Type B pancreatic cell (in vitro differentiated cells): Measurements from ENCODE around the gene PDCD1. TPM values are rescaled to one million over a fixed set of nuclear protein-coding genes. Genes with fewer than 3 reads are reported as not detected.

Experiments used
- DNase-seq: peaks from one replicate; pipeline ENCODE4 v3.0.0; 2021; ENCODE audit warnings: mixed read lengths; ENCODE audit not compliant: unreplicated experiment; ENCODE audit errors: extremely low spot score
- H3K27ac Mint-ChIP-seq: 2 replicates; pipeline ENCODE4 v1.8.0; 2021; ENCODE audit warnings: mild to moderate bottlenecking, mixed read lengths
- H3K27me3 Mint-ChIP-seq: 2 replicates; pipeline ENCODE4 v1.8.0; 2021; ENCODE audit warnings: mixed read lengths
- H3K36me3 Mint-ChIP-seq: 2 replicates; pipeline ENCODE4 v1.8.0; 2021; ENCODE audit warnings: mixed read lengths
- H3K4me1 Mint-ChIP-seq: one replicate; pipeline ENCODE4 v1.8.0; 2021; ENCODE audit warnings: mixed read lengths; ENCODE audit not compliant: unreplicated experiment
- H3K4me3 Mint-ChIP-seq: 2 replicates; pipeline ENCODE4 v1.8.0; 2021; ENCODE audit warnings: mild to moderate bottlenecking, mixed read lengths
- H3K9me3 Mint-ChIP-seq: 2 replicates; pipeline ENCODE4 v1.8.0; 2021; ENCODE audit warnings: mixed read lengths
- CTCF ChIP-seq: fragments of 200-600 bp; sonication (generic); conservative IDR thresholded peaks from 2 replicates; pipeline ENCODE4 v1.5.0; 2021; ENCODE audit warnings: antibody characterized with exemption, mild to moderate bottlenecking
- total RNA-seq: library from RNA; stranded (reverse); gene quantifications from 2 replicates; pipeline ENCODE4 v1.2.1, GENCODE V29; 2021; ENCODE audit warnings: low replicate concordance

The PDCD1 gene
- total RNA-seq, 1 donor from 2014 or later = not detected

GRCh38 chr2:241882091-241882625, 23.5 kb upstream of the PDCD1 start:
- H3K4me1 Mint-ChIP-seq = peaks cover 29% of the 10 kb centered on the region
- H3K9me3 Mint-ChIP-seq = no peaks in the 10 kb centered on the region
- TF ChIP-seq CTCF = no peak
- peak overlapping the region; percentile 90 for H3K4me3 Mint-ChIP-seq
- no peaks in the 10 kb centered on the region for H3K27me3 Mint-ChIP-seq
- peaks cover 3% of the 10 kb centered on the region for H3K36me3 Mint-ChIP-seq
- peak overlapping the region; percentile 70 for H3K27ac Mint-ChIP-seq
- no peak for DNase-seq

GRCh38 chr2:241880311-241881073, 21.8 kb upstream of the PDCD1 start:
- H3K9me3 Mint-ChIP-seq = no peaks in the 10 kb centered on the region
- H3K36me3 Mint-ChIP-seq = no peaks in the 10 kb centered on the region
- H3K27ac Mint-ChIP-seq = peak overlapping the region; percentile 86
- no peak for TF ChIP-seq CTCF
- no peaks in the 10 kb centered on the region for H3K27me3 Mint-ChIP-seq
- H3K4me1 Mint-ChIP-seq = peaks cover 17% of the 10 kb centered on the region
- peak overlapping the region; percentile 90 for H3K4me3 Mint-ChIP-seq
- DNase-seq = no peak

GRCh38 chr2:241879326-241879725, 20.6 kb upstream of the PDCD1 start:
- H3K9me3 Mint-ChIP-seq = no peaks in the 10 kb centered on the region
- peak overlapping the region; percentile 49 for H3K4me3 Mint-ChIP-seq
- no peak for DNase-seq
- no peaks in the 10 kb centered on the region for H3K27me3 Mint-ChIP-seq
- no peak for TF ChIP-seq CTCF
- H3K36me3 Mint-ChIP-seq = no peaks in the 10 kb centered on the region
- H3K4me1 Mint-ChIP-seq = peaks cover 16% of the 10 kb centered on the region
- H3K27ac Mint-ChIP-seq = no peak overlapping the region

- DNase-seq = no peak
- peak overlapping the region; percentile 49 for H3K4me3 Mint-ChIP-seq
- H3K4me1 Mint-ChIP-seq = peaks cover 16% of the 10 kb centered on the region
- TF ChIP-seq CTCF = peak; percentile 75
- no peaks in the 10 kb centered on the region for H3K9me3 Mint-ChIP-seq
- H3K27me3 Mint-ChIP-seq = no peaks in the 10 kb centered on the region
- H3K27ac Mint-ChIP-seq = no peak overlapping the region
- no peaks in the 10 kb centered on the region for H3K36me3 Mint-ChIP-seq
Observed at GRCh38 chr2:241877989-241878970, 19.6 kb upstream of the PDCD1 start.

GRCh38 chr2:241877197-241877685, 18.5 kb upstream of the PDCD1 start:
- Mint-ChIP-seq H3K4me3 (no peak overlapping the region), H3K4me1 (peaks cover 6% of the 10 kb centered on the region), H3K27ac (no peak overlapping the region), H3K9me3 (no peaks in the 10 kb centered on the region), H3K27me3 (no peaks in the 10 kb centered on the region), H3K36me3 (no peaks in the 10 kb centered on the region)
- no peak for TF ChIP-seq CTCF
- DNase-seq = no peak
